ENCODE results near the gene SYT14.

- TF ChIP-seq, protein P1, sequence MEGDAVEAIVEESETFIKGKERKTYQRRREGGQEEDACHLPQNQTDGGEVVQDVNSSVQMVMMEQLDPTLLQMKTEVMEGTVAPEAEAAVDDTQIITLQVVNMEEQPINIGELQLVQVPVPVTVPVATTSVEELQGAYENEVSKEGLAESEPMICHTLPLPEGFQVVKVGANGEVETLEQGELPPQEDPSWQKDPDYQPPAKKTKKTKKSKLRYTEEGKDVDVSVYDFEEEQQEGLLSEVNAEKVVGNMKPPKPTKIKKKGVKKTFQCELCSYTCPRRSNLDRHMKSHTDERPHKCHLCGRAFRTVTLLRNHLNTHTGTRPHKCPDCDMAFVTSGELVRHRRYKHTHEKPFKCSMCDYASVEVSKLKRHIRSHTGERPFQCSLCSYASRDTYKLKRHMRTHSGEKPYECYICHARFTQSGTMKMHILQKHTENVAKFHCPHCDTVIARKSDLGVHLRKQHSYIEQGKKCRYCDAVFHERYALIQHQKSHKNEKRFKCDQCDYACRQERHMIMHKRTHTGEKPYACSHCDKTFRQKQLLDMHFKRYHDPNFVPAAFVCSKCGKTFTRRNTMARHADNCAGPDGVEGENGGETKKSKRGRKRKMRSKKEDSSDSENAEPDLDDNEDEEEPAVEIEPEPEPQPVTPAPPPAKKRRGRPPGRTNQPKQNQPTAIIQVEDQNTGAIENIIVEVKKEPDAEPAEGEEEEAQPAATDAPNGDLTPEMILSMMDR (conservative IDR thresholded peaks at IDR 0.05; ENCODE audit: low read length) = no peak
- TF ChIP-seq EZH2phosphoT487 (IDR thresholded peaks at IDR 0.05; ENCODE audit: borderline replicate concordance) = no peak
These were observed 186.7 kb downstream of the SYT14 start for GRCh38 chr1:210124736-210125135.
